Hematopoietic multipotent progenitor cell treated with erythropoietin and hydrocortisone succinate and interleukin-3 and kit ligand, for 17 days (in vitro differentiated cells): ENCODE measurements around the gene PIGU.
"Not testable (repeated sequence)": the region's sequence is repeated elsewhere in the genome, so short reads cannot be mapped to it uniquely, and the experiment has no call there.

Experiments
- DNase-seq: peaks from one replicate; pipeline ENCODE4 v3.0.0-alpha.2; 2015; ENCODE audit warnings: low spot score

The PIGU gene

GRCh38 chr20:34621383-34622367, 55.2 kb downstream of the PIGU start:
- no peak for DNase-seq

- no peak for DNase-seq
These were observed 55.9 kb downstream of the PIGU start for GRCh38 chr20:34621036-34621343.

GRCh38 chr20:34618676-34619075, 58.2 kb downstream of the PIGU start:
- DNase-seq: no peak

GRCh38 chr20:34616913-34617312, 60.0 kb downstream of the PIGU start:
- DNase-seq: not testable (repeated sequence)

GRCh38 chr20:34615477-34615876, 61.4 kb downstream of the PIGU start:
- DNase-seq: no peak

- not testable (repeated sequence) for DNase-seq
These were observed 64.9 kb downstream of the PIGU start for GRCh38 chr20:34611976-34612375.

GRCh38 chr20:34607066-34607465, 69.8 kb downstream of the PIGU start:
- DNase-seq: no peak

GRCh38 chr20:34604980-34605788, 71.7 kb downstream of the PIGU start:
- no peak for DNase-seq

GRCh38 chr20:34600892-34601653, 75.8 kb downstream of the PIGU start:
- DNase-seq: no peak

- DNase-seq: no peak
These were observed 81.3 kb downstream of the PIGU start for GRCh38 chr20:34595377-34596184.

- DNase-seq: no peak
These were observed 90.3 kb downstream of the PIGU start for GRCh38 chr20:34586488-34587163.

- no peak for DNase-seq
These were observed 91.9 kb downstream of the PIGU start for GRCh38 chr20:34585019-34585418.

- no peak for DNase-seq
These were observed 93.3 kb downstream of the PIGU start for GRCh38 chr20:34583544-34583943.

GRCh38 chr20:34582911-34583310, 94.0 kb downstream of the PIGU start:
- no peak for DNase-seq

- no peak for DNase-seq
These were observed 94.7 kb downstream of the PIGU start for GRCh38 chr20:34582221-34582620.

- no peak for DNase-seq
These were observed 95.3 kb downstream of the PIGU start for GRCh38 chr20:34581341-34582184.

- DNase-seq: no peak
These were observed 96.6 kb downstream of the PIGU start for GRCh38 chr20:34579979-34580940.

GRCh38 chr20:34579191-34579978, 97.5 kb downstream of the PIGU start:
- no peak for DNase-seq
